SW480 (cell line): Measurements from ENCODE around the gene SREBF1.

Experiments
- DNase-seq: peaks from one replicate; pipeline ENCODE4 v3.0.0-alpha.2; 2016; ENCODE audit warnings: low spot score

The SREBF1 gene

GRCh38 chr17:17824119-17824782 lies 12.5 kb downstream of the SREBF1 start:
- DNase-seq, result no peak

DNA sequence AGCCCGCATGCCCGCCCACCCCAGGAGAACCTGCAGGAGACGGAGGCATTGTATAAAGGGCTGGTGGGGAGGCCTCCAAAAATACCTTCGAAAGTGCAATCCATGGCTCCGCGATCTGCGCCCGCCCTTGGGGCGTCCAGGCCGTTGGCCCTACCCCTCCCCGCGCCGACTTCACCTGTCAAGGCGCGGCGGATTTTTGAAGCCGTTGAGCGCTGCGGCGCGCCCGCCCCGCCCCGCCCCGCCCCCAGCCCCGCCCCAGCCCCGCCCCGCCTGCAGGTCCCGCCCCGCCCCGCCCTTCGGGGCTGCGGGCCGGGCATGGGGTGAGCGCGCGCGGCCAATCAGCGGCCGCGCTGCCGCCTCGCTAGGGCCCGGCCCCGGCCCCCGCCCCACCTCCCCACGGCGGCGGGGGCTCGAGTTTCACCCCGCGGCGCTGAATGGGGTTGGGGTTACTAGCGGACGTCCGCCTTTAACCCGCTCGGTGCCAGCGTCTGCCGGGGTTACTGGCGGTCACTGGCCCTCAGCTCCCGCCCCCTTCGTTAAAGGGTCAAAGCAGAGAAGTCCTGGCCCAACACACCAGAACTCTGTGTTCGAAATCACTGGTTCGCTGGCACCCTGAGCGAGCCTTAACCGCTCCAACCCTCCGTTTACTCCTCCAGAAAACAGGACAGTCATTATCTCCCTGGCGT lies 13.2 kb downstream of the SREBF1 start:
- peak; percentile 83 for DNase-seq

DNA sequence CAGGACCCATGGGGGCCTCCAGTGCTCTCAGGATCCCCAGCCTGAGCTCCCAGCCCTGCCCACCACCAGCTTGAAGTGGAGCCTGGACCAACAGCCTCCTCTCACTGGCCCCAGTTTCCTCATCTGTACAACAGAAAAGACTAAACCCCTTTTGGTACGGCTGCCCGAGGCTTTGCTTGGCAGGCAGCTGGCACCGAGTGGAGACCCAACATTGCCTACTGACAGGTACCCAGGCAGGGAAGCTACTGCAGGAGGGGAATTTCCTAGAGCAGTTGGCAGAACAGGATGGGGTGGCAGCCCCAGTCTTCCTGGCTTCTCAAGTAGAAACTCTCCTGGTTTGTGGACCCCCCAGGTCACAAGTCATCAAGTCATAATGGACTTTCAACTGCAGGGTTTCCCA lies 14.2 kb downstream of the SREBF1 start:
- no peak for DNase-seq

DNA sequence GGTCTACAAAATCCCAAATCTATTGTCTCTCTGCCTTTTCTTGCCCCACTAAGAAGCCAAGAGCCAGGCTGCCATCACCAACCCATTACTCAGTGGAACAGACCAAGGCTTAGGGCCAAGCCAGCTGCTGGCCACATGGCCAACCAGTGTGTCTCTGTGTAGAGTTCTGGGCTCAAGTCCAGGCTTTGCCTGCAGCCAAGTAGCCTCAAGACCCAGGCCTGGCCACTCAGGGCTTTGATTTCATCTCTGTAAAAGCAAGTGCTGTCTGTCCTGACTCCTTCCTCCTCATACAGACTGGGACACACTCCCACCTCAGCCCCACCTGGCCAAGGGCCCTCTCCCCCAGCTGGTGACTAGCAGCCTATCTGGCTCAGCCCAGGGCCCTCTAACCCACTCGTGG lies 14.6 kb downstream of the SREBF1 start:
- no peak for DNase-seq

DNA sequence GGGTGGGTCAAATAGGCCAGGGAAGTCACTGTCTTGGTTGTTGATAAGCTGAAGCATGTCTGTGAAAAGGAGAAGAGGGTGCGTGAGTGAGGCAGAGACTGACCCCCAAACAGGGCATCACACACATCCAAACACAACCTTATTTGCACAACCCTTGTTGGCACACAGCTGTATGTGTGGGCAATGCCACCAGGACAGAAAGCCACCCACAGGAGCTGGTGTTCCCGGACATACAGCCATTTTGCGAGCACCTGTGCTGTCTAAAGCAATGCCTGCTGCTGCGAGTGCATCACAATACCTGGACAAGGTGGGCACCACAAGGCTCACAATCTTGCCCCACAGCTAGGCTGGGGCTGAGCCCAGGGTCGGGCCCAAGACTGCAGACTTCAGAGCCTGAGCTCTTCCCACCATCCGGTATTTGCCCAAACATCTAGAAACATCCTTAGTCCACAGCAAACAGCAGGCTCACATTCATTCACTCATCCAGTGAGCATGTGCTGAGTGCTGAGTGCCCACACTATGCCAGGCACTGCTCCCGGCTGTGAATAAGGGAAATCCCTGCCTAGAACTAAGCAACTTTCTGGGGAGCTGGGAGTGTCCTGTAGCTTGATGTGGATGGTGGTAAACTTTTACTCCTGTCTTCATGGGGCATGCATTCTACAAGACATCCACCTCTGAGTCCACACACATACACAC lies 16.2 kb downstream of the SREBF1 start:
- no peak for DNase-seq

- no peak for DNase-seq
These were observed 16.7 kb downstream of the SREBF1 start for GRCh38 chr17:17820046-17820445.

- DNase-seq, result peak; percentile 77
These were observed 17.2 kb downstream of the SREBF1 start for GRCh38 chr17:17819561-17819995.

DNA sequence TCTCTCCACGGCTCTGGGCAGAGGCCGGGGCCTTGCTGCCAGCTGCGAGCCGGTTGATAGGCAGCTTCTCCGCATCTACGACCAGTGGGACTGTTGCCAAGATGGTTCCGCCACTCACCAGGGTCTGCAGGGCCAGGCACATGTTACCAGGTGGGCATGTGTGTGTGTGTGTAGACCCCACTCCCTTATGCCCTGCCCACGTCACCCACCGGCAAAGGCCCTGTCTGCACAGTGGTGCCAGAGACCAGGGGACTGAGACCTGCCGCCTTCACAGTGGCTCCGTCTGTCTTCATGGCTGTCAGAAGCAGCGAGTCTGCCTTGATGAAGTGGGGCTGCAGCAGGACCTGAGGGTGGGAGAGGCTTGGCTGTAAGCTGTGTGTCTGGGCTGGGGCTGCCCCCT lies 17.7 kb downstream of the SREBF1 start:
- DNase-seq, result no peak

GRCh38 chr17:17818088-17818526 lies 18.7 kb downstream of the SREBF1 start:
- DNase-seq, result peak; percentile 62

DNA sequence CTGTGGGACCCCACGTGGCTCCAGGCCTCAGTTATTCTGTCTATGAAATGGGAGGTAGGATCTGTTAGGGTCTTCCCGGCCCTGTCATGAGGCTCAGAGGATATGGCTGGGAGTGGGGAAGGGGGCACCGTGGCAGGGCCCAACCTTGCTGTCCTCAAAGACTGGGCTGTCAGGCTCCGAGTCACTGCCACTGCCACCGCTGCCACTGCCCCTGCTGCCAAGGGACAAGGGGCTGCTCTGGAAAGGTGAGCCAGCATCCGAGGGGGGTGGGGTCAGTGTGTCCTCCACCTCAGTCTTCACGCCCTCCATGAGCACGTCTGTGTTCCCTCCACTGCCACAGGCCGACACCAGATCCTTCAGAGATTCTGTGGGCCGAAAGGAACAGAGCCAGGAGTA lies 19.2 kb downstream of the SREBF1 start:
- DNase-seq, result no peak

DNA sequence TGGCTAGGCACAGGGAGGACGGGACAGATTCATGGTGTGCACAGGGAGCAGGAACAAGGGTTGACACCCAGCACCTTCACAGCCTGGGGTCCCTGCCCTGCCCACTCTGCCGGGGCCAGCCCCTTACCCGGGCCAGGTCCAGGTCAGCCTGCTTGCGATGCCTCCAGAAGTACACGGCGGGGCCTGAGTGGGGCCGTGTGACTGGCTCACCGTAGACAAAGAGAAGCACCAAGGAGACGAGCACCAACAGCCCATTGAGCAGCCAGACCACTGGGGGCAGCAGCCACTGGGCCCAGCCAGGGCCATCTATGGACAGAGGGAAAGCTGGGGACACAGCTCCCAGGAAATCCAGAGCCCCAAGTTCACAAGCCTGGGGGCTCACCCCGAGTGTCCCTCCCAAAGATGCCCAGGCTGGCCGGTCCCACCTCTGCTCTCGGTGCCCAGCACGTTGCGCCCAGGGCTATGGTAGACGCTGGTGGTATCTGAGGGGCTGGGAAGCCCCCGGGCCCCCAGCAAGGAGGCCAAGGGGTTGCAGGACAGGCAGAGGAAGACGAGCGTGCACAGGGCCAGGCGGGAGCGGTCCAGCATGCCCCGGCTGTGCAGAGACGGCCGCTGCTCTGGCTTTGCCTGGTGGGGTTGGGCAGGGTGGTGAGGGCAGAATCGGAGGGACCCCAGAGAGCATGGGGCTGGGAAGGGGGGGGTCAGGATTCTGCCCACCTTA lies 19.8 kb downstream of the SREBF1 start:
- DNase-seq, result no peak

GRCh38 chr17:17816240-17816814 lies 20.5 kb downstream of the SREBF1 start:
- DNase-seq, result no peak

GRCh38 chr17:17815436-17816200 lies 21.2 kb downstream of the SREBF1 start:
- DNase-seq, result no peak

DNA sequence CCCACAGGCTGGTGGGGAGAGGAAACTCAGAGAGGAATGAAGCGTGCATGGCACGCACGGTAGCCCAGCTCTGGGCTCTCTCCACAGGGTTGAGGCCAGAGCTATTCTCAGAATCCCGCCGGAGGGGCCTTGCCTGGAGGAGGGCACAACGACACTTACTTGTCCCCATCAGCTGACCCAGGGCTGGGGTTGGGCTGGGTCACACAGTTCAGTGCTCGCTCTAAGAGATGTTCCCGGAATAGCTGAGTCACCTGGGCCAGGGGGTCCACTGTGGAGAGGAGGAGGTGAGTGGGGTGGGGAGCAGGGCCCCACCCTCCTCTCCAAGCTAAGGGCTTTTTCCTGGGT lies 21.8 kb downstream of the SREBF1 start:
- DNase-seq, result no peak

DNA sequence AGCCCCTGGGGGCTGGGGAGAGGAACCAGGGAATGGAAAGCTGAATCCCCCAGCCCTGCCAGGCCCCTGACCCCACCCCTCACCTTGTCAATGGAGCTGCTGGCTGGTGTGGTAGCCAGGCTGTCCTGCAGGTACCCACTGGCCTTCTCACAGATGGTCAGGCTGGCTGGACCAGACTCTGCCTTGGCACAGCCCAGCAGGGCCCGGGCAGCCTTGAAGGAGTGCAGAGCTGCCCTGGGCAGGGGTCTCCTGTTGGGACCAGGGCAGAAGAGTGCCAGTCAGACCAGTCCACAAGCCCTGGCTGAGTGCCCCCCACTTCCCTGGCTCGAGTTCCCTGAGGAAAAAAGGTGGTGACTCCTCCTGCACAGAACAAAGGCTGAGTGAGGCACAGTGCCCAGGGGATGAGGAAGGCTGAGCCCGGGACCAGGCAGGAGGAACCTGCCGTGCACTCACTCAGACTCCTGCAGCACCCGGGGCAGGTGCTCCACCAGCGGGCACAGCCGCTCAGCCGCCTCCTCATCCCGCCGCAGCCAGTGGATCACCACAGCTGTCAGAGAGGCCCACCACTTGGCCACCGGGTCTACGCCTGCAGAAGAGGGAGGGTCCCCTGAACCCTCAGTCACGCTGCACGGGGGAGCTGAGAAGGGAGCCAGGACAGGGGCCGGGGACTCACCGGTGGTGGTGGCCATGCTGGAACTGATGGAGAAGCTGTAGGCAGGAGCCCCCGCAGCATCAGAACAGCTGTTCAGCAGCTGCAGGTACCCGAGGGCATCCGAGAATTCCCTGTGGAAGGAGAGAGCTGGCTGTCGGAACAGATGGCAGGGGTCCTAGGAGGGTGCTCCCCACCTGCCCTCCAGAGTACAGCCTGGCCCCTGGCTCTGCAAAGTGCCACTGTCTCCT lies 22.4 kb downstream of the SREBF1 start:
- no peak for DNase-seq

- DNase-seq, result no peak
These were observed 23.1 kb downstream of the SREBF1 start for GRCh38 chr17:17813725-17814095.

DNA sequence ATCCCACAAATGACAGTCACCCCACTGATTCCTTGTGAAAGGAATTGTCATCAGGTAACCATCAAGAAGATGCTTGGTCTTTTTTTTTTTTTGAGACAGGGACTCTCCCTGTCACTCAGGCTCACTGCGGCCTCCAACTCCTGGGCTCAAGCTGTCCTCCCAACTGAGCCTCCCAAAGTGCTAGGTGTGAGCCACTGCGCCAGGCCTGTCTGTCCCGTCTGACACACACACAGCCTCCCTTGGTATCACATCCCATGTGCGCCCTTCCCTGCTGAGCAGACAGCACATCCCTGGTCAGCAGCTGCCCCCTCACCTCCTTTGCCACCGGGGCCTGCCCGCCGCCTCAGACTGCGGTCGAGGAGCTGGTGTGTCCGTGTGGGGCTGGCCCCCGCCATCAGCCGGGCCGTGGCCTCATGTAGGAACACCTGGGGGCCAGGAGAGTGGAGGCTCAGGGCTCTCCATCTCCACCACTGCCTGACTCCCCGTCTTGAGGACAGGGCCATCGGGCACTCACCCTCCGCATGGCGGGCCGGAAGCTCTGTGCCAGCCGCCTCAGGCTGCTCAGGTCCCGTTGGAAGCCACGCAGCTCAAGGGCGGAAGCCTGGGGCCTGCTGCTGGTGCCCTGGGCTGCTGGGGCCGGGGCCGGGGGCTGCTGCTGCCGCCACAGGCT lies 23.6 kb downstream of the SREBF1 start:
- DNase-seq, result no peak

DNA sequence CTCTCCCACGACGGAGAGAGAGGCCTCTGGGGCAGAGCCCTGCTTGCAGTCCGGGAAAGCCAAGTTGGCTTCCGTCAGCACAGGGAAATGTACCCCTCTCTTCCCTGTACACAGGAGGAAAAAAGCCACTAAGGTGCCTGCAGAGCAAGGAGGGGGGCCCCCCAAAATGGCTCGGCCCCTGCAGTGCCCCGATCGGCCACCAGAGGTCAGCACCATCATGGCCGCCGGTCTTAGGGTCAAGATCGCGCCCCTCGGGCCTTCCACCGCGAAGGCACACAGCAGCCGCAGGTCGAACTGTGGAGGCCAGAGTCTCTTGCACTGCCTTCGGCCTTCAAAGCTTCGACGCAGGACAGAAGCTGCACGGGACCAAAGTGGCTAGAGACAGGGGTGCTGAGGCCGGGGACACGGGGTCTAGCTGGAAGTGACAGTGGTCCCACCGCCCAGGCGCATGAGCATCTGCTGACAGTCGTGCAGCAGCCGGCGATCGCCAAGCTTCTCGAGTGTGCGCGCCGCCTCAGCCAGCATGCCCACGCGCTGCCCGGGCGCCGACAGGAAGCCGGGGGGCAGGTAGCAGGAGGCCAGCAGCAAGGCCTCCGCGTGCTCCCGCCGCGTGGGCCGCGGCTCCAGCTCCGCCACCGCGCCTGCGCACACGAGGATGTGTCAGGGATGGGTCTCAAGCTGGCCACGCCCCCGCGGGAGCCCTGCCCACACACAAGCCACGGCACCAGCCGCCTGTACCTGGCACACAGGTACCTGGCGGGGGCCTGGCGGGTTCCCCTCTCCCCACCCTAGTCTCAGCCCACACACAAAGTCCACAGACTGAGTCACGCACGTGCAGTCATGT lies 24.4 kb downstream of the SREBF1 start:
- DNase-seq, result peak; percentile 53
